Nephron progenitor cell (in vitro differentiated cells): ENCODE results near the gene SCMH1.

ENCODE experiments used
- DNase-seq: peaks from one replicate; pipeline ENCODE4 v3.0.0; 2021
- H3K27ac Mint-ChIP-seq: 2 replicates; pipeline ENCODE4 v1.8.0; 2021; ENCODE audit warnings: mild to moderate bottlenecking, moderate library complexity, mixed read lengths
- H3K27me3 Mint-ChIP-seq: 2 replicates; pipeline ENCODE4 v1.8.0; 2021; ENCODE audit warnings: mild to moderate bottlenecking, low read depth, mixed read lengths; ENCODE audit not compliant: poor library complexity
- H3K36me3 Mint-ChIP-seq: 2 replicates; pipeline ENCODE4 v1.8.0; 2021; ENCODE audit warnings: low read depth, mixed read lengths
- H3K4me1 Mint-ChIP-seq: 2 replicates; pipeline ENCODE4 v1.8.0; 2021; ENCODE audit warnings: mixed read lengths
- H3K4me3 Mint-ChIP-seq: 2 replicates; pipeline ENCODE4 v1.8.0; 2021; ENCODE audit warnings: mild to moderate bottlenecking, moderate library complexity, mixed read lengths
- H3K9me3 Mint-ChIP-seq: 2 replicates; pipeline ENCODE4 v1.8.0; 2021; ENCODE audit warnings: mild to moderate bottlenecking, moderate library complexity, mixed read lengths
- CTCF ChIP-seq: fragments of 200-600 bp; sonication (generic); IDR thresholded peaks from 2 replicates; pipeline ENCODE4 v1.5.0; 2021; ENCODE audit warnings: antibody characterized with exemption

The SCMH1 gene

DNA sequence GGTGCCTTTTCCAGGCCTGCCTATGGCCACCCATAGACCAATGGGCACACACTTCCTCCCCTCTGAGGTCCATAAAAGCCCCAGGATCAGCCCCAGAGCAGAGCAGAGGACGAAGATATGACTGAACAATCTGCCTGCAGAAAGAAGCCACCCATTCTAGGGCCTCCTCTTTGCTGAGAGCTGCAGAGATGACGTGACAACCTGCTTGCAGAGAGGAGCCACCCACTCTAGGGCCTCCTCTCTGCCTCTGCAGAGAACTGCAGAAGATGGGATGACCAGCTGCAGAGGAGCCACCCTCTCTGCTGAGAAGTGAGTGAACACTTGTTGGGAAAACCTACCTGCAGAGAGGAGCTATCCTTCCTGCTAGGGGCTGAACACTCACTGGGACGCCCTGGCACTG lies 79.7 kb downstream of the SCMH1 start:
- H3K36me3 Mint-ChIP-seq: peaks cover 20% of the 10 kb centered on the region
- no peaks in the 10 kb centered on the region for H3K4me1 Mint-ChIP-seq
- H3K27me3 Mint-ChIP-seq: peaks cover 3% of the 10 kb centered on the region
- DNase-seq: no peak
- H3K27ac Mint-ChIP-seq: no peak overlapping the region
- H3K9me3 Mint-ChIP-seq: peaks cover 20% of the 10 kb centered on the region
- H3K4me3 Mint-ChIP-seq: no peak overlapping the region
- no peak for TF ChIP-seq CTCF

- no peak for DNase-seq
- H3K36me3 Mint-ChIP-seq: peaks cover 14% of the 10 kb centered on the region
- no peak overlapping the region for H3K27ac Mint-ChIP-seq
- no peak for TF ChIP-seq CTCF
- no peak overlapping the region for H3K4me3 Mint-ChIP-seq
- H3K27me3 Mint-ChIP-seq: peaks cover 3% of the 10 kb centered on the region
- H3K9me3 Mint-ChIP-seq: peaks cover 14% of the 10 kb centered on the region
- no peaks in the 10 kb centered on the region for H3K4me1 Mint-ChIP-seq
Observed at GRCh38 chr1:41161846-41162245, 80.3 kb downstream of the SCMH1 start.

DNA sequence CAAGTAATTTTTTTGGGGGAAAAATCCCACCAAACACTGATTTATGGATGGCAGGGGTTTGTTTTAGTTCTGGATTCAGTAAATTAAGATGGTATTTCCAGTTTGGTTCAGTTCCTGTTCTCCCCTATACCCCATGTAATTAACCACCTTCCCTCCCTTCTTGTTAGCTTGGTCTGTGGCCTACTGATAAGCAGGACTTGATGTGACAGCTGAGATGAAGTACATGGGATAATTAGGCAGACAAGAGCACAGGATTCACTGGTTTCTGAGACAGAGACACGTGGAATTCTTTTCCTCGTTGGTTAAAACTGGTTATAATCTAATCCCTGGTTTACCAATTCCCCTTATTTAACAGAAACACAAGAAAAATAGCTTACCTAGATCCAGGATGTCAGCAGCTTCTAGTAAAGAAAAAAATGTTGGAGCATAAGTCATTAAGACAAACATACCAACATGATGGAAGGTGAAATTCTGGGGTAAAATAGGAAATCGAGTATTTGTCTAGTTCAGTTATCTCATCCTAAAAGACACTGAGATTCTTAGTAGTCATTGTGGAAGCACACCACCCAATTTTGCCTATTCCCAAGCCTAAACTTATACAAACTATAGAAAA lies 81.5 kb downstream of the SCMH1 start:
- no peaks in the 10 kb centered on the region for H3K4me1 Mint-ChIP-seq
- H3K36me3 Mint-ChIP-seq: peaks cover 18% of the 10 kb centered on the region
- peaks cover 3% of the 10 kb centered on the region for H3K27me3 Mint-ChIP-seq
- no peak overlapping the region for H3K4me3 Mint-ChIP-seq
- no peak for DNase-seq
- no peak overlapping the region for H3K27ac Mint-ChIP-seq
- H3K9me3 Mint-ChIP-seq: peaks cover 2% of the 10 kb centered on the region
- TF ChIP-seq CTCF: no peak

- Mint-ChIP-seq H3K9me3 (no peaks in the 10 kb centered on the region), H3K27me3 (no peaks in the 10 kb centered on the region), H3K36me3 (peaks cover 15% of the 10 kb centered on the region), H3K4me3 (no peak overlapping the region), H3K27ac (no peak overlapping the region), H3K4me1 (no peaks in the 10 kb centered on the region)
- no peak for TF ChIP-seq CTCF
- DNase-seq: no peak
Observed at GRCh38 chr1:41158966-41159365, 83.1 kb downstream of the SCMH1 start.

- no peaks in the 10 kb centered on the region for H3K27me3 Mint-ChIP-seq
- H3K27ac Mint-ChIP-seq: no peak overlapping the region
- no peak overlapping the region for H3K4me3 Mint-ChIP-seq
- no peak for DNase-seq
- H3K9me3 Mint-ChIP-seq: no peaks in the 10 kb centered on the region
- no peak for TF ChIP-seq CTCF
- H3K4me1 Mint-ChIP-seq: no peaks in the 10 kb centered on the region
- peaks cover 13% of the 10 kb centered on the region for H3K36me3 Mint-ChIP-seq
Observed at GRCh38 chr1:41158147-41158875, 83.8 kb downstream of the SCMH1 start.

DNA sequence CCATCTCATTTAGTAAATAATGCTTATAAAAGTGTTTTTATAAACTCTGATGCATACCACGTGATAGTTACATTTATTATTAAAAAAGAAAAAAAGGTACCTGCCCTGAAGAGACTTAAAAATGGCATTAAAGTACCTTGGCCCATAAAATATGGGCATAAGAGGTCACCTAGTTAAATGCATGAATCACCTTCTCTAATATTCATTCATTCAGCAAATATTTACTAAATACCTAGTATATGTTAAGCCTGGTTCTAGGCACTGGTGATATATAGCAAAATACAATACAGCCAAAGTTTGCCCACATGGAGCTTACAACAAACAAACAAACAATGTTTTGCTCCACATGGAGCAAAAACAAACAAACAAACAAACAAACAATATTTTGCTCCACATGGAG lies 87.0 kb downstream of the SCMH1 start:
- Mint-ChIP-seq H3K9me3 (no peaks in the 10 kb centered on the region), H3K27me3 (no peaks in the 10 kb centered on the region), H3K36me3 (peaks cover 22% of the 10 kb centered on the region), H3K4me3 (no peak overlapping the region), H3K4me1 (peaks cover 9% of the 10 kb centered on the region), H3K27ac (no peak overlapping the region)
- DNase-seq: no peak
- TF ChIP-seq CTCF: no peak
